Keratinocyte (primary cell): ENCODE data around the gene CRADD.
"Not testable (repeated sequence)": the region's sequence is repeated elsewhere in the genome, so short reads cannot be mapped to it uniquely, and the experiment has no call there.

Experiments
- EZH2 ChIP-seq: IDR thresholded peaks from one replicate; pipeline ENCODE4 v1.6.1; 2012; ENCODE audit warnings: inconsistent platforms, mild to moderate bottlenecking, low read length, moderate library complexity
- TF ChIP-seq, protein P1 (sequence below), 3 experiments: IDR thresholded peaks in 1 of 3; conservative IDR thresholded peaks in 1 of 3; optimal IDR thresholded peaks in 1 of 3; 2 replicates in 2 of 3; 3 replicates in 1 of 3; pipeline versions ENCODE3 to v1.5.1; 2011; ENCODE audit warnings: low read length in 3 of 3, mild to moderate bottlenecking in 3 of 3, moderate library complexity in 2 of 3, control low read depth in 1 of 3, inconsistent platforms in 1 of 3; ENCODE audit not compliant: insufficient read depth in 2 of 3; ENCODE audit errors: extremely low read depth in 1 of 3

DNA sequence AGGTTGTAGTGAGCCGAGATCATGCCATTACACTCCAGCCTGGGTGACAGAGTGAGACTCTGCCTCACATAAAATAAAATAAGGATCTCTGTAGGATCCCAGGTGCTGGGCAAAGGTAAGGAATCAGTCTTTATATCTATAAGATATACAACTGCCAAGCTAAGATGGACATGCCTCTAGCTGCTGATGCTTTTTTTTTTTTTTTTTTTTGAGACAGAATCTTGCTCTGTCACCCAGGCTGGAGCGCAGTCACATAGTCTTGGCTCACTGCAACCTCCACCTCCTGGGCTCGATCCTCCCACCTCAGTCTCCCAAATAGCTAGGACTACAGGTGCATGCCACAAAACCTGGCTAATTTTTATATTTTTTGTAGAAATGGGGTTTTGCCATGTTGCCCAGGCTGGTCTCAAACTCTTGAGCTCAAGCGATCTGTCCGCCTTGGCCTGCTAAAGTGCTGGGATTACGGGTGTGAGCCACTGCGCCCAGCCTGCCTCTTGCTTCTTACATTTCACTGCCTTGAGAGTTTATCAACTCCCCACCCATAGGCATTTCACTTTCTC is 208.9 kb downstream of the CRADD start:
- not testable (repeated sequence) for TF ChIP-seq EZH2
- TF ChIP-seq, protein P1, sequence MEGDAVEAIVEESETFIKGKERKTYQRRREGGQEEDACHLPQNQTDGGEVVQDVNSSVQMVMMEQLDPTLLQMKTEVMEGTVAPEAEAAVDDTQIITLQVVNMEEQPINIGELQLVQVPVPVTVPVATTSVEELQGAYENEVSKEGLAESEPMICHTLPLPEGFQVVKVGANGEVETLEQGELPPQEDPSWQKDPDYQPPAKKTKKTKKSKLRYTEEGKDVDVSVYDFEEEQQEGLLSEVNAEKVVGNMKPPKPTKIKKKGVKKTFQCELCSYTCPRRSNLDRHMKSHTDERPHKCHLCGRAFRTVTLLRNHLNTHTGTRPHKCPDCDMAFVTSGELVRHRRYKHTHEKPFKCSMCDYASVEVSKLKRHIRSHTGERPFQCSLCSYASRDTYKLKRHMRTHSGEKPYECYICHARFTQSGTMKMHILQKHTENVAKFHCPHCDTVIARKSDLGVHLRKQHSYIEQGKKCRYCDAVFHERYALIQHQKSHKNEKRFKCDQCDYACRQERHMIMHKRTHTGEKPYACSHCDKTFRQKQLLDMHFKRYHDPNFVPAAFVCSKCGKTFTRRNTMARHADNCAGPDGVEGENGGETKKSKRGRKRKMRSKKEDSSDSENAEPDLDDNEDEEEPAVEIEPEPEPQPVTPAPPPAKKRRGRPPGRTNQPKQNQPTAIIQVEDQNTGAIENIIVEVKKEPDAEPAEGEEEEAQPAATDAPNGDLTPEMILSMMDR (optimal IDR thresholded peaks at IDR 0.05 in 1 of 3, IDR thresholded peaks at IDR 0.05 in 1 of 3, conservative IDR thresholded peaks at IDR 0.05 in 1 of 3; ENCODE audit: extremely low read depth in 1 of 3, insufficient read depth in 2 of 3, low read length in 3 of 3) = not testable (repeated sequence)
